Activated T-cell treated with anti-CD3 and anti-CD28 coated beads for 4 hours (primary cell): ENCODE results near the gene TMEM86A.

Source experiments
- DNase-seq: peaks from one replicate; pipeline ENCODE4 v3.0.0-alpha.2; 2020

The TMEM86A gene

GRCh38 chr11:18727479-18728236 is 29.1 kb downstream of the TMEM86A start:
- DNase-seq: peak; percentile 33

DNA sequence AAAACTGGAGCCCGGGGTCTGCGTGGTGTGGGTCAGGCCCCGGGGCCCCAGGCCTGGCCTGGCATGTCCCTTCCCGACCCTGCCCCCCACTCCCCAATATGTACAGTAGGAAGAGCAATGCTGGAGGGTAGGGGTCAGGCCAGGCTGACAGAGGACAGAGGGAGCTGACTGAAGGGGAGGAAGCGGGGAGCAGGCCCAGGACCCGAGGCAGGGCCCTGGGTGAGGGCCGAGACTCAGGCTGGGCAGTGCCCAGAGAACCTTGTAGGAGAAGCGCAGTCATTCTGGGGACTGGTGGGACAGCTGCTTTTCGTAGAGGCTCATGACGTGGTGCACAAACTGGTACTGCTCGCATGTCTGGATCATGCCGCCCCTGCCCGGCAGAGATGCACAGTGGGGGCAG is 30.1 kb downstream of the TMEM86A start:
- DNase-seq: no peak

- no peak for DNase-seq
Measured at GRCh38 chr11:18729426-18729825, 30.8 kb downstream of the TMEM86A start.

DNA sequence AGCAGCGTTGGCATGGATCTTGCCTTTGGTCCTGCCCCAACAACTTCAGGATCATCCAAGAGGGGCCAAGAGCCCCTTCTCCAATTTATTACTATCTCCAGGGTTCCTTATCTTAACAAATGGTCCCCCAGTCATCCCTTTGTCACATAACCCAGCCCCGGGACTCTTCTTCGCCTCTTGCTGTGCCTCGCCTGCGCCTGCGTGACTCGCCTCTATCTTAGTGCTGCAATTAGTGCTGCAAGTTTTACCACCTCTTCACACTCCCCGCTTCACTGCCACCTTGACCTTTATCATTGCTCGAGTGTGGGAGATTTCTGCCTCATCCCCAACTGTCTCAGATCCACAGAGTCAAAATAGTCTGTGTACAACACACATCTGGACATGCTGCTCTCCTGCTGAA is 31.4 kb downstream of the TMEM86A start:
- DNase-seq: no peak

DNA sequence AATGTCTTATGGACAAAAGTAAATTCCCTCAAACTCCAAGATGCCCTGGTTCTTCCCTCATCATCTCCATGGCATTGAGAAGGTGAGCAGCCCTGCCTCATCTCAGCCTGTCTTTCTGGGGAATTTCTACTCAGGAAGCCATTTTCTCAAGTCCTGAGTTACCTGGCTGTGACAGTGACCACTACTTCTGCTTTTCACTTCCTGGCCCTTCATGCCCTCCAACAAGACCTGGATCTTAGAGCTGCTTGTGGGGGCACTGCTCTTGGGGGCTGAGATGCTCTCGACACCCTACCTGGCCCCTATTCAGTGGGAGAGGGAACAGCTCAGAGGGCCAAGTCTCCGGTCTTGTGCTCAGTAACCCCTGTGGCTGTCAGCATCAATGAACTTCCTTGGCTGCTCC is 32.9 kb downstream of the TMEM86A start:
- no peak for DNase-seq

- DNase-seq: peak; percentile 69
Measured at GRCh38 chr11:18731949-18732821, 33.6 kb downstream of the TMEM86A start.

GRCh38 chr11:18733202-18733601 is 34.6 kb downstream of the TMEM86A start:
- DNase-seq: no peak

GRCh38 chr11:18736590-18737148 is 38.1 kb downstream of the TMEM86A start:
- no peak for DNase-seq

- DNase-seq: no peak
Measured at GRCh38 chr11:18737642-18738041, 39.1 kb downstream of the TMEM86A start.

DNA sequence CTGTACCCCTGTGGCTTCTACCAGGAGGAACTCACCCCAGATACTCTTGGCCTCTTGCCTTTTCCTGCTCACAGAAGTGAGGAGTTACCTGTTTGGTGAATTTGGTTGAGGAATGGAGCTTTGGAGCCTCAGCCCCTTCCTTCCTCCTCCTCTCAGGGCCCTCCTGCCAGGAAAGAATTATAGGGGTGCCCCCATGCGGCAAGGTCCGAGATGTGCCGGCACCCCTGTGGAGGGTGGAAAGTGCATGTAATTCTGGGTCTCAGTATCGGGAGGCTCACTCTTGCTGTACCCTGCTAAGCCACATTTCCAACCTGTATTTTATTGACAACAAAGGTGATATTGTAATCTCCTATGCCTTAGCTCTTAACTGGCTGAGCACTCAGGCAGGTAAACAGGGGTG is 41.1 kb downstream of the TMEM86A start:
- no peak for DNase-seq

- DNase-seq: no peak
Measured at GRCh38 chr11:18741783-18742182, 43.2 kb downstream of the TMEM86A start.

- no peak for DNase-seq
Measured at GRCh38 chr11:18743365-18743764, 44.8 kb downstream of the TMEM86A start.

- no peak for DNase-seq
Measured at GRCh38 chr11:18743900-18744514, 45.4 kb downstream of the TMEM86A start.

- DNase-seq: no peak
Measured at GRCh38 chr11:18745251-18745650, 46.7 kb downstream of the TMEM86A start.

- DNase-seq: no peak
Measured at GRCh38 chr11:18748766-18749365, 50.3 kb downstream of the TMEM86A start.

GRCh38 chr11:18749681-18750319 is 51.2 kb downstream of the TMEM86A start:
- DNase-seq: no peak

DNA sequence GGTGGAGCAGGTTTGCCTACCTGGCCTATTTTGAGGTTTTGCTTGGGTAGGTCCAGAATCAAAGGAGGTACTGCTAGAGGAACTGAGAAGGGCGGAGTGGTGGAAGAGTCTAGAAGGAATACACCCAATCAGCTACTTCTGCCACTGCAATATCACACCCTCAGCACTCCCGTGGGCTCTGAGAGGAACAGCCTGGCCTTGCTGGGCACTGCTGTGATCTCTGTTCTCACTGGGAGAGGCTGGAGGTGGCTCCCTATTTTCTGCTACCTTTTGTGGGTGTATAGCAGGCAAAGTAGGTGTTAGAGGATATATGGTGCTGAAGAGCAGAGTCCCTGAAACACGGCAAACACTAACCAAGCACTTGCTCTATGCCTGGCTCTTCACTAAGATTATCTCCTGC is 52.4 kb downstream of the TMEM86A start:
- DNase-seq: no peak

DNA sequence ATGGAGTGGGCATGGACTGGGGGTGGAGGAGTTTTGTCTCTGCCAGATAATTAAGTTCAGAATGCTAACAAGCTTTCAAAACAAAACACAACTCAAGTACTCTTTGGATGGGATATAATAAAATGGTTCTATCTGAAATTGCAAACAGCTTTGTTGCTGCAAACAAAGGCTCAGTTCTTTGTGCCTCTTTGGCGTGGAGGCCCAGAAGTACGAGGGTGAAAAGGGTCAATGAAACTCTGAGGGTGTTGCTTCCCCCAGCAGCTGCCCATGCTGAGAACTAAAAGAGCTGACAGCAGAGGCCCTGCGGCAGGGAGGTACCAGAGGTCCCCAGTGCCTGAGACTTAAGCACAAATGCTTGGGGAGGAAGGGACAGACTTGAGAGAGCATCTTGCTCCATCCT is 53.9 kb downstream of the TMEM86A start:
- no peak for DNase-seq

DNA sequence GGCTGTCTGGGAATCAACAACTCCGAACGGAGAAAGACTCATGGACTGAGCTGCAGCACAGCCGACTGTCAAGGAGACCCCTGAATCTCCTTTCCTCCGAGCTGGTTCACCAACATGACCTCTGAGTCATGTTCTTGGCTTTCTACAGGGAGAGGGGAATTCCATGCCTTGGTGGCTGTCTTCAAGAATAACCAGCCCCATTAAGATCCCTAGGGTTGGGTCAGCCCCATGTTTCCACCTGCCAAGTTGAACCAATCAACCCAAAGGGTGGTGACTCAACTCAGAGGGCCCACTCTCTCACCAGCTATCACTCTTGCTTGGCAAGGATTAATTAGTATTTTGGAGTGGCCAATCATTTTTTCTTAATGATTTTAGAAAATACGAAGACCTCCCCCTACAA is 55.7 kb downstream of the TMEM86A start:
- DNase-seq: no peak
